Measurements from ENCODE around the gene SPSB3.
A peak's percentile ranks its signal among the peaks of the same experiment; 100 is the strongest.

The SPSB3 gene

GRCh38 chr16:1729026-1729425 lies 53.3 kb downstream of the SPSB3 start:
- no peak for ATAC-seq (ENCODE audit: low read depth)
- Mint-ChIP-seq H3K27ac (peak overlapping the region; percentile 48), H3K4me1 (peaks cover 9% of the 10 kb centered on the region), H3K9me3 (no peaks in the 10 kb centered on the region), H3K4me3 (no peak overlapping the region), H3K36me3 (peaks cover 15% of the 10 kb centered on the region), H3K27me3 (no peaks in the 10 kb centered on the region)
- no peak for DNase-seq (ENCODE audit: low spot score in 2 of 2)

- peak overlapping the region; percentile 48 for H3K27ac Mint-ChIP-seq
- no peak for DNase-seq (ENCODE audit: low spot score in 2 of 2)
- no peaks in the 10 kb centered on the region for H3K9me3 Mint-ChIP-seq
- peaks cover 15% of the 10 kb centered on the region for H3K36me3 Mint-ChIP-seq
- H3K4me3 Mint-ChIP-seq = no peak overlapping the region
- ATAC-seq (ENCODE audit: low read depth) = no peak
- no peaks in the 10 kb centered on the region for H3K27me3 Mint-ChIP-seq
- peaks cover 15% of the 10 kb centered on the region for H3K4me1 Mint-ChIP-seq
Observed at GRCh38 chr16:1727651-1728624, 54.4 kb downstream of the SPSB3 start.

Measured in memory B cell (primary cell).